Umbilical cord (tissue), 2 donors: Measurements from ENCODE around the gene ENGASE. TPM values are rescaled to one million over a fixed set of nuclear protein-coding genes. Genes with fewer than 3 reads are reported as not detected.

Experiments
- DNase-seq: peaks from one replicate; pipeline ENCODE4 v3.0.0-alpha.2; 2015; ENCODE audit warnings: low spot score
- total RNA-seq: library from RNA; depleted of rRNA; stranded (reverse); fragments of >200 nt; gene quantifications from one replicate; pipeline ENCODE4 v1.2.3, GENCODE V29; 2014; ENCODE audit warnings: low replicate concordance; ENCODE audit not compliant: insufficient read depth

The ENGASE gene
- total RNA-seq, 1 donor from 2014 or later: 15.9 TPM

- DNase-seq: no peak
Measured at GRCh38 chr17:79080349-79080748, 5.7 kb downstream of the ENGASE start.

GRCh38 chr17:79080761-79081290 is 6.2 kb downstream of the ENGASE start:
- DNase-seq: no peak

- DNase-seq: no peak
Measured at GRCh38 chr17:79081571-79082276, 7.1 kb downstream of the ENGASE start.

- no peak for DNase-seq
Measured at GRCh38 chr17:79082311-79083190, 7.9 kb downstream of the ENGASE start.

GRCh38 chr17:79083191-79083971 is 8.8 kb downstream of the ENGASE start:
- no peak for DNase-seq

GRCh38 chr17:79084291-79085153 is 9.9 kb downstream of the ENGASE start:
- no peak for DNase-seq

GRCh38 chr17:79085154-79085920 is 10.7 kb downstream of the ENGASE start:
- no peak for DNase-seq

- DNase-seq: no peak
Measured at GRCh38 chr17:79085921-79086551, 11.4 kb downstream of the ENGASE start.

- no peak for DNase-seq
Measured at GRCh38 chr17:79086609-79087427, 12.2 kb downstream of the ENGASE start.

GRCh38 chr17:79087428-79088143 is 13.0 kb downstream of the ENGASE start:
- peak; percentile 59 for DNase-seq

- DNase-seq: no peak
Measured at GRCh38 chr17:79088247-79088996, 13.8 kb downstream of the ENGASE start.

GRCh38 chr17:79088997-79089328 is 14.3 kb downstream of the ENGASE start:
- DNase-seq: no peak

- DNase-seq: no peak
Measured at GRCh38 chr17:79089720-79090442, 15.3 kb downstream of the ENGASE start.

- peak; percentile 52 for DNase-seq
Measured at GRCh38 chr17:79090443-79091225, 16.0 kb downstream of the ENGASE start.

- no peak for DNase-seq
Measured at GRCh38 chr17:79091226-79091670, 16.6 kb downstream of the ENGASE start.

- DNase-seq: no peak
Measured at GRCh38 chr17:79092567-79092966, 17.9 kb downstream of the ENGASE start.
